Dedifferentiated amniotic fluid mesenchymal stem cell (primary cell): ENCODE measurements around the gene OR6C65.

Experiments
- DNase-seq: peaks from one replicate; pipeline ENCODE4 v3.0.0-alpha.2; 2016; ENCODE audit errors: extremely low spot score

OR6C65 gene

DNA sequence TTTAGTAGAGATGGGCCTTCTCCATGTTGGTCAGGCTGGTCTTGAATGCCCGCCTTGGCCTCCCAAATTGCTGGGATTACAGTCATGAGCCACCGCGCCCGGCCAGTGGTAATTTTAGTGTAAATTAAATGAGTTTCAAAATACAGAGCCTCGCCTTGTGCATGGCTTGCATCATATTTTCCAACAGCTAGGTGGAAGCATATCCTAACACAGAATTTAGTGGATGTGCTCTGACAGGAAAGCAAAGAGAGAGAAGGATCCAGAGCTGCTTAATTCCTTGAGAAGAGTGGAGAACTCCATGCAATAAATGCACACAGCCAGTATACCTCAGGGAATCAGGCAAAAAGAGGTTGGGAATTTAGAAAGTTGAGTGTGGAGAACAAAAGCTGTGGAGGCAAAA is 46.0 kb downstream of the OR6C65 start:
- no peak for DNase-seq

DNA sequence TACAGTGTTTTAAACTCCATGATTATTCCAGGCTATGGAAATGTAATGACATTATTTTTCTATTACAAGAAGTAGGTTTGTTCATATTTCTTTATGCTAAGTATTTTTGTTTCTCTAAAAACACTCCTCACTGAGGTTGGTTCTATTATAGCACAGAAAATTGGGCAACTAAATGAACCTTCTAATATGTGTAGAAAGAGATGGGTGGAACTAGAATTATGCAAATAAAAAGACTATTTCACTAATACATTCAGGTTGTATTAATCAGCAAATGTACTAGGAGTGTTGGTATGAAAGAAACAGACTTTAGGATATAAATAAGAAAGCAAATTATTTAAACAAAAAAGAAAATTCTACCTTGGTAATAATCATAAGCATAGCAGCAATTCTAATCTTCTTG is 48.5 kb downstream of the OR6C65 start:
- no peak for DNase-seq
